ENCODE data around the gene ZNF157.

Gene ZNF157

DNA sequence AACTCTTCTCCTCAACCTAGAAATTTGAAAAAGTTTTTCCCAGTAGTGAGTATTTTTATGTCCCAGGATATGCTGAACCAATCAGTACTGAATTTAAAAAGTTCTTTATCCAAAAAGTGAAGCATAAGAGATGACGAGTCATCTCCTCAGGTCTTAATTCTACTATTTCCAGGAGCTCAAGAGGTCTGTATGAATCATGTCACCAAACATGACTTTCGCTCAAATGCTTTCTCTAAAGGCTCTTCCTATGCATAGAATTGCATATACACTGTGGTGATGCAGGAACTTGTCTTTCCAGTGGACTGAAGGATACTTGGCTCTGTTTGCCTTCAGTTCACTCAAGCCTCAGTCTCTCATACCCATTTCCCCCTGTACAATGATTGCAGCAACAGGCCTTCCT is 76.6 kb downstream of the ZNF157 start:
- H3K36me3 ChIP-seq (replicated peaks; ENCODE audit: low read depth, low read length), result peaks cover 52% of the 10 kb centered on the region
- H3K9me3 ChIP-seq (ENCODE audit: insufficient read depth, low read length), result peaks cover 13% of the 10 kb centered on the region; the same call in 1 of the 2 replicates
- peaks cover 5% of the 10 kb centered on the region for H3K4me1 ChIP-seq (ENCODE audit: low read length)
- no peaks in the 10 kb centered on the region for H4K20me1 ChIP-seq (ENCODE audit: insufficient read depth, low read length)
- no peaks in the 10 kb centered on the region for H3K79me2 ChIP-seq (ENCODE audit: low read length)
- no peak overlapping the region for H3K4me3 ChIP-seq (ENCODE audit: low read length)
- H3K27me3 ChIP-seq (ENCODE audit: low read depth, low read length), result no peaks in the 10 kb centered on the region
- H3K4me2 ChIP-seq (ENCODE audit: low read length), result no peak overlapping the region
- H3K27ac ChIP-seq (ENCODE audit: low read length), result no peak overlapping the region
- TF ChIP-seq EZH2phosphoT487 (IDR thresholded peaks at IDR 0.05; ENCODE audit: low read depth), result no peak
- TF ChIP-seq, protein P1, sequence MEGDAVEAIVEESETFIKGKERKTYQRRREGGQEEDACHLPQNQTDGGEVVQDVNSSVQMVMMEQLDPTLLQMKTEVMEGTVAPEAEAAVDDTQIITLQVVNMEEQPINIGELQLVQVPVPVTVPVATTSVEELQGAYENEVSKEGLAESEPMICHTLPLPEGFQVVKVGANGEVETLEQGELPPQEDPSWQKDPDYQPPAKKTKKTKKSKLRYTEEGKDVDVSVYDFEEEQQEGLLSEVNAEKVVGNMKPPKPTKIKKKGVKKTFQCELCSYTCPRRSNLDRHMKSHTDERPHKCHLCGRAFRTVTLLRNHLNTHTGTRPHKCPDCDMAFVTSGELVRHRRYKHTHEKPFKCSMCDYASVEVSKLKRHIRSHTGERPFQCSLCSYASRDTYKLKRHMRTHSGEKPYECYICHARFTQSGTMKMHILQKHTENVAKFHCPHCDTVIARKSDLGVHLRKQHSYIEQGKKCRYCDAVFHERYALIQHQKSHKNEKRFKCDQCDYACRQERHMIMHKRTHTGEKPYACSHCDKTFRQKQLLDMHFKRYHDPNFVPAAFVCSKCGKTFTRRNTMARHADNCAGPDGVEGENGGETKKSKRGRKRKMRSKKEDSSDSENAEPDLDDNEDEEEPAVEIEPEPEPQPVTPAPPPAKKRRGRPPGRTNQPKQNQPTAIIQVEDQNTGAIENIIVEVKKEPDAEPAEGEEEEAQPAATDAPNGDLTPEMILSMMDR (IDR thresholded peaks at IDR 0.05; ENCODE audit: low read depth, low read length), result no peak
- no peak overlapping the region for H3K9ac ChIP-seq (ENCODE audit: low read length)
- no peak overlapping the region for H2AFZ ChIP-seq (ENCODE audit: low read depth, low read length)

DNA sequence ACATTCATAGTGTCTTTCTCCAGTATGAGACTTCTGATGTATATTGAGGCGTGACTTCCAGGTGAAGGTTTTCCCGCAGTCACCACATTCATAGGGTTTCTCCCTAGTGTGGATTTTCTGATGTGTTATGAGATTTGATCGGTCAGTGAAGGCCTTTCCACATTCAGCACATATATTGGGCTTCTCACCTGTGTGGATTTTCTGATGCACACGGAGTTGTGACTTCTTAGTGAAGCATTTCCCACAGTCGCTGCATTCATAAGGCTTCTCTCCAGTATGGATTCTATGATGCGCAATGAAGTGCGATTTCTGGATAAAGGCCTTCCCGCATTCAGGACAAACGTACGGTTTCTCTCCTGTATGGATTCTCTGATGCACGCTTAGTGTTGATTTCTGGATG is 77.2 kb downstream of the ZNF157 start:
- Histone ChIP-seq H3K9me3 (ENCODE audit: insufficient read depth, low read length) (peaks cover 13% of the 10 kb centered on the region; the same call in 1 of the 2 replicates), H3K4me3 (ENCODE audit: low read length) (no peak overlapping the region), H3K27me3 (ENCODE audit: low read depth, low read length) (no peaks in the 10 kb centered on the region), H3K27ac (ENCODE audit: low read length) (no peak overlapping the region), H3K4me2 (ENCODE audit: low read length) (no peak overlapping the region), H4K20me1 (ENCODE audit: insufficient read depth, low read length) (no peaks in the 10 kb centered on the region), H2AFZ (ENCODE audit: low read depth, low read length) (no peak overlapping the region), H3K36me3 (replicated peaks; ENCODE audit: low read depth, low read length) (peaks cover 57% of the 10 kb centered on the region), H3K79me2 (ENCODE audit: low read length) (no peaks in the 10 kb centered on the region), H3K4me1 (ENCODE audit: low read length) (peaks cover 5% of the 10 kb centered on the region), H3K9ac (ENCODE audit: low read length) (no peak overlapping the region)
- no peak for TF ChIP-seq EZH2phosphoT487 (IDR thresholded peaks at IDR 0.05; ENCODE audit: low read depth)
- TF ChIP-seq, protein P1 (IDR thresholded peaks at IDR 0.05; ENCODE audit: low read depth, low read length), result no peak

DNA sequence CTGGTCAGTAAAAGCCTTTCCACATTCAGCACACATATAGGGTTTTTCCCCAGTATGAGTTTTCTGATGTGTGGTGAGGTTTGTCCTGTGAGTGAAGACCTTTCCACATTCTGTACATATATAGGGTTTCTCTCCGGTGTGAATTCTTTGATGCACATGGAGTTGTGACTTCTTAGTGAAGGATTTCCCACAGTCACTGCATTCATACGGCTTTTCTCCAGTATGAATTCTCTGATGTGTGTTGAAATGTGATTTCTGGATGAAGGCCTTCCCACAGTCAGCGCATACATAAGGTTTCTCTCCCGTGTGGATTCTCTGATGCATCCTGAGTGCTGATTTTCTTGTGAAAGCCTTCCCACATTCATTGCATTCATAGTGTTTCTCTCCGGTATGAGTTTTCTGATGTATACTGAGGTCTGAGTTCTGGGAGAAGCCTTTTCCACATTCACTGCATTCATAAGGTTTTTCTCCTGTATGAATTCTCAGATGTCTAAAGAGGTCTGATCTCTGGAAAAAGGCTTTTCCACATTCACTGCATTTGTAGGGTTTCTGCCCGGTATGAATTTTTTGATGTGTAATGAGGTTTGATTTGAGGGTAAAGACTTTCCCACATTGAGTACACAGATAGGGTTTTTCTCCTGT is 77.9 kb downstream of the ZNF157 start:
- H4K20me1 ChIP-seq (ENCODE audit: insufficient read depth, low read length), result no peaks in the 10 kb centered on the region
- H2AFZ ChIP-seq (ENCODE audit: low read depth, low read length), result no peak overlapping the region
- H3K27ac ChIP-seq (ENCODE audit: low read length), result no peak overlapping the region
- H3K4me1 ChIP-seq (ENCODE audit: low read length), result peaks cover 5% of the 10 kb centered on the region
- H3K27me3 ChIP-seq (ENCODE audit: low read depth, low read length), result no peaks in the 10 kb centered on the region
- H3K9ac ChIP-seq (ENCODE audit: low read length), result no peak overlapping the region
- H3K9me3 ChIP-seq (ENCODE audit: insufficient read depth, low read length), result peaks cover 13% of the 10 kb centered on the region; the same call in 1 of the 2 replicates
- H3K36me3 ChIP-seq (replicated peaks; ENCODE audit: low read depth, low read length), result peaks cover 63% of the 10 kb centered on the region
- H3K4me3 ChIP-seq (ENCODE audit: low read length), result no peak overlapping the region
- H3K79me2 ChIP-seq (ENCODE audit: low read length), result no peaks in the 10 kb centered on the region
- no peak for TF ChIP-seq EZH2phosphoT487 (IDR thresholded peaks at IDR 0.05; ENCODE audit: low read depth)
- TF ChIP-seq, protein P1 (IDR thresholded peaks at IDR 0.05; ENCODE audit: low read depth, low read length), result no peak
- H3K4me2 ChIP-seq (ENCODE audit: low read length), result no peak overlapping the region

DNA sequence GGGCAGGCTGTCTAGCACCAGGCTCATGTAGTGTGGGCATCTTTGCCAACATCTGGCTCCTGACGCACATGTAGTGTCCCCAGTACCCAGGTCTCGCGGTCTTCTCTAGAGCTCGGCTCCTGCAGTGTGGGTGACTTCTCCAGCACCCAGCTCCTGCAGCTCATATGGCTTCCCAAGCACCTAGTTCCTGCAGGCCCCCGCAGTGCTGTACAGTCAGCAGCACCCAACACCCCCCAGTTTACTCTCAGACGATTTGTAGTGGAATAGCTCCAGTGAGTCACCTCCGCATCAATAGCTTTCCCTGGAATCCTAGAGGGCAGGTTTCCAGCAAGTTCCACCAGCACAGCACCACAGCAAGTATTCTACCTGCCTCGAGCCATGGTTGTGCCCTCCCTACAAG is 81.7 kb downstream of the ZNF157 start:
- H3K27me3 ChIP-seq (ENCODE audit: low read depth, low read length), result no peaks in the 10 kb centered on the region
- H3K9me3 ChIP-seq (ENCODE audit: insufficient read depth, low read length), result peaks cover 13% of the 10 kb centered on the region; the same call in 1 of the 2 replicates
- no peaks in the 10 kb centered on the region for H4K20me1 ChIP-seq (ENCODE audit: insufficient read depth, low read length)
- peaks cover 71% of the 10 kb centered on the region for H3K36me3 ChIP-seq (replicated peaks; ENCODE audit: low read depth, low read length)
- H3K79me2 ChIP-seq (ENCODE audit: low read length), result no peaks in the 10 kb centered on the region
- H3K27ac ChIP-seq (ENCODE audit: low read length), result no peak overlapping the region
- no peak overlapping the region for H2AFZ ChIP-seq (ENCODE audit: low read depth, low read length)
- no peaks in the 10 kb centered on the region for H3K4me1 ChIP-seq (ENCODE audit: low read length)
- no peak overlapping the region for H3K4me2 ChIP-seq (ENCODE audit: low read length)
- no peak overlapping the region for H3K4me3 ChIP-seq (ENCODE audit: low read length)
- H3K9ac ChIP-seq (ENCODE audit: low read length), result no peak overlapping the region
- TF ChIP-seq, protein P1 (IDR thresholded peaks at IDR 0.05; ENCODE audit: low read depth, low read length), result no peak
- TF ChIP-seq EZH2phosphoT487 (IDR thresholded peaks at IDR 0.05; ENCODE audit: low read depth), result no peak

Measured in OCI-LY3 (cell line).